ENCODE data around the gene PPP2CA. TPM values are rescaled to one million over a fixed set of nuclear protein-coding genes. Genes with fewer than 3 reads are reported as not detected.
A peak's percentile ranks its signal among the peaks of the same experiment; 100 is the strongest.

Gene PPP2CA
- total RNA-seq, 4 donors from 2014 or later: 30.4 to 198 (median 147) TPM

DNA sequence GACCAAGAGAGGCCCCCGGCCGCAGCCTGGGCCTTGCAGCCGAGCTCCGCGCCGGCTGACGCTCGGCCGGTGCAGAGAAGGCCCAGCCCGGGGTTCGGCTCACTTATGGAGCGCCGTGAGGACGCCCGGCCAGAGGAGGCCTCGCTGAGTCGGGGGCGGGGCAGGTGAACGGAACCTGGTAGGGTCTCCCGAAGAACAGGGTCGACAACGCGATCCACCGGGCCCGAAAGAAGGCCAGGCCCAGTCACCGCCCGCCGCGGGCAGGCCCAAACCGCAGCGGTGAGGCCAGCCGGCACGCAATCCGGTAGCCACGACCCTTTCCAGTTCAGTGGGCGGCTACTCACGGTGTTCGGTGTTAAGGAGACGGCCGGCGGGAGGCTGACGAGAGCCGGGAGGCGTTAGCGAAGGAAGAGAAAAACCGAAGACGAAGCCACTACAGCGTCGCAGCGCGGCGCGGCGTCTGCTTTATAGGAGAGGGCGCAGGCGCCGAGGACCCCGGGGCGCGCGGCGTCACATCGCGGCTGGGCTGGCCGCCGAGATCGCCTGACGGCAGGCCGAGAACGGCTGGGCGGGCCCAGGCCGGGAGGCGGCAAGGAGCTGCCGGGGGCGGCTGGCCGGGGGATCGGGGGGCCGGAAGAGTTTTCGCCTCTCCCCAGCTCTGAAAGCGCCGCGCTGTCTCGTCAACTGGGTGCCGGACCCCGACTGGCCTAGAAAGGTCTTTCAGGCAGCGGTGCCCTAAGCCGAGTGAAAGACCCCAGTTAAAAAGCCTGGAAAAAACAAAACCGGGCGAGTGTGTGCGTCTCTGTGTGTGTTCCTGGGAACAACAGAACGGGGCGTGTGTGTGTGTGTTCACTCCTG lies 49.1 kb downstream of the PPP2CA start, which contains the start of gene SKP1:
Gene SKP1, minus strand, starts transcription at position 440 of the 858 bp plus-strand sequence. CDS start 2,928 bp downstream, outside the sequence.
- WGBS, 2 donors (ENCODE audit: low coverage in 1 of 2): 1% methylated on average over 77 of the region's 92 CpGs; no CpG with 5 or more reads in 1 of the 2 donors
- Histone ChIP-seq H3K9me3 (no peaks in the 10 kb centered on the region), H3K4me1 (peaks cover 14 to 51% (median 33%) of the 10 kb centered on the region in 4 donors), H3K27me3 (no peaks in the 10 kb centered on the region), H3K4me3 (peak within 1 kb of the TSS; percentile 68 to 96 (median 78)), H3K27ac (peak within 1 kb of the TSS; percentile 95 to 99 (median 98)), H3K36me3 (peaks cover 0 to 11% (median 0%) of the 10 kb centered on the region in 4 donors)
- intact Hi-C loops (cut with DNase I; ENCODE audit: low total_unique reads) (no loop called here), in situ Hi-C loops (cut with MboI; ENCODE audit: low pct_ligation_motif_present in 1 of 4, low pct_unique_long_range_greater_than_20kb in 1 of 4, low sequenced_read_pairs in 3 of 4) (loop anchor here in 2 of 4 donors (25.0 kb wide), 2 partner anchors 386 to 411 kb away; no protein-coding TSS in a partner anchor)
- TF ChIP-seq EP300 (IDR thresholded peaks at IDR 0.05; ENCODE audit: low read depth): no peak
- TF ChIP-seq, protein P1, sequence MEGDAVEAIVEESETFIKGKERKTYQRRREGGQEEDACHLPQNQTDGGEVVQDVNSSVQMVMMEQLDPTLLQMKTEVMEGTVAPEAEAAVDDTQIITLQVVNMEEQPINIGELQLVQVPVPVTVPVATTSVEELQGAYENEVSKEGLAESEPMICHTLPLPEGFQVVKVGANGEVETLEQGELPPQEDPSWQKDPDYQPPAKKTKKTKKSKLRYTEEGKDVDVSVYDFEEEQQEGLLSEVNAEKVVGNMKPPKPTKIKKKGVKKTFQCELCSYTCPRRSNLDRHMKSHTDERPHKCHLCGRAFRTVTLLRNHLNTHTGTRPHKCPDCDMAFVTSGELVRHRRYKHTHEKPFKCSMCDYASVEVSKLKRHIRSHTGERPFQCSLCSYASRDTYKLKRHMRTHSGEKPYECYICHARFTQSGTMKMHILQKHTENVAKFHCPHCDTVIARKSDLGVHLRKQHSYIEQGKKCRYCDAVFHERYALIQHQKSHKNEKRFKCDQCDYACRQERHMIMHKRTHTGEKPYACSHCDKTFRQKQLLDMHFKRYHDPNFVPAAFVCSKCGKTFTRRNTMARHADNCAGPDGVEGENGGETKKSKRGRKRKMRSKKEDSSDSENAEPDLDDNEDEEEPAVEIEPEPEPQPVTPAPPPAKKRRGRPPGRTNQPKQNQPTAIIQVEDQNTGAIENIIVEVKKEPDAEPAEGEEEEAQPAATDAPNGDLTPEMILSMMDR (IDR thresholded peaks at IDR 0.05): no peak
- TF ChIP-seq POLR2A (IDR thresholded peaks at IDR 0.05): peak; percentile 100
- peak; percentile 98 to 100 (median 100) for TF ChIP-seq POLR2AphosphoS5 (IDR thresholded peaks at IDR 0.05)
- DNase-seq: peak; percentile 87

DNA sequence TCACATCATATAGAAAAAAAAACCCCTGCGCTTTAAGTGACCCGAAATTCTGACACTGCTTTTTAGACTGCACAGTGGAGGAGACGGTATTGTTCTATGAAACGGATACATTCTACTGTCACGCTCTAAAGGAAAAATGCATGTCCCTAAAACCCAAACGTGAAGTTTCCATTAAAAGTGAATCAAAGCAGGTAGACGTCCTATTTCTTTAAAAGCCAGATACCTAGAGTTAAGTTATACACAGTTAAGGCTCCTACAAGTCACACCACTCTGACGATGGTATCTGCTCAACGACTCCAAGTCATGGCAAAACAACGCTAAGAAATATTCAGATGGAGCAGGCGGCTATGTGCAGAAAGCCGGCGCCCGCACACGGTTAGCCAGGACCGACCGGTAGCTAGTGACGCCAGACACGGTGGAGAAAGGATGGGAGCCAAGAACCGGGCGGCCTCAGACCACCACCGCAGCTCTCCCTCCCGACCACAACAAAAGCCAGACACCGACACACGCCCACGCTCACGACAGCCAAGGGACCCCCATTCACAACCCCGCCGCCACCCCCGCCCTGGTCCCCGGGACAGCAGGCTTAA lies 49.9 kb downstream of the PPP2CA start:
- Histone ChIP-seq H3K9me3 (no peaks in the 10 kb centered on the region), H3K27me3 (no peaks in the 10 kb centered on the region), H3K27ac (peak overlapping the region; percentile 95 to 99 (median 98)), H3K36me3 (peaks cover 0 to 17% (median 0%) of the 10 kb centered on the region in 4 donors), H3K4me1 (peaks cover 14 to 54% (median 34%) of the 10 kb centered on the region in 4 donors), H3K4me3 (peak overlapping the region; percentile 68 to 96 (median 78))
- intact Hi-C loops (cut with DNase I; ENCODE audit: low total_unique reads) (no loop called here), in situ Hi-C loops (cut with MboI; ENCODE audit: low pct_ligation_motif_present in 1 of 4, low pct_unique_long_range_greater_than_20kb in 1 of 4, low sequenced_read_pairs in 3 of 4) (loop anchor here in 2 of 4 donors (25.0 kb wide), 2 partner anchors 386 to 411 kb away; no protein-coding TSS in a partner anchor)
- 0 to 1% methylated on average over 7 to 31 of the region's 31 CpGs for WGBS, 2 donors (ENCODE audit: low coverage in 1 of 2)
- TF ChIP-seq POLR2AphosphoS5 (IDR thresholded peaks at IDR 0.05): no peak
- TF ChIP-seq, protein P1 (IDR thresholded peaks at IDR 0.05): no peak
- DNase-seq: no peak

DNA sequence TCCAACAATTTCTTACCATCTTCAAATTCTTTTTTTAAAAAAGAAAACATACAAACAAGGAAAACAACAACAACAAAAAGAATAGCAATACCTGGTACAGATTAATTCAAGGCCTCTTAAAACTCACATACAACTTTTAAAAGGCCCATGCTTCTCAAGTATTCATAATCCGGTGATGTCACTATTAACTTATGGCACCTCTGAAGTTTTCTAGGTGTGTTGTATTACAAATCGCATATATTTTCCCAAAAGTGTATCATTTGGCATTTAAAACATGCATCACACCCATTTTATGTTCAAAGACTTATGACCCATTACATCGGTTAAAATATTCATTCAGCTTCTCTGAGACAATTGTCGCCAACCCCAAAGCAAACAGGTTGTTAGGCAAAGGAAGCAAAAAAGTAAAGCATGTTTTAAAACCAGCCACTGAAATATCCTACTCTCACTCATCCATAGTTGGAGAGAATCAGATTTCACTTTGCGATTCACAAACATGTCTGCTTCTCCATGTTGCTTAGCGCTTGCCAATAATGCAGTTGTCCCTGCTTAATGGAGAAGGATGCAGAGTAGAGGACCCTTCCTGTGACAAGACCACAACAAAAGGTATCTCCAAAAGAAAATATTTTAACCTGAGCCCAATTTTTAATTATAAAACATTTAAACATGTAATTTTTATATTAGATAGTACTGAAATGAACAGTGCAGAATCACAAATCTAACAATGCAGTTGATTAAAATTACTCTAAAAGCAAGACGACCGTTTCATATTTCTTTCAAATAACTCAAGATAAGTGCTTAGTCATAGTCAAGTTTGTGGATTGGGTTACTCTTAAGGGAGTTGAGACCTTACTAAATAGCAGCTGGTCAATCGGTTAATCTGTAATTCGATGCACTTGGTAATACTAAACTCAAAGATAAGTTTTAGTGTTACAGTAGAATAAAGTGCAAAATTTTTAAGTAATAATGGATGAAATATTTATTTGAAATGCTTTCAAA lies 50.7 kb downstream of the PPP2CA start:
- in situ Hi-C loops (cut with MboI; ENCODE audit: low pct_ligation_motif_present in 1 of 4, low pct_unique_long_range_greater_than_20kb in 1 of 4, low sequenced_read_pairs in 3 of 4) (loop anchor here in 2 of 4 donors (25.0 kb wide), 2 partner anchors 387 to 412 kb away; no protein-coding TSS in a partner anchor), intact Hi-C loops (cut with DNase I; ENCODE audit: low total_unique reads) (no loop called here)
- peaks cover 14 to 54% (median 34%) of the 10 kb centered on the region in 4 donors for H3K4me1 ChIP-seq
- TF ChIP-seq POLR2A (IDR thresholded peaks at IDR 0.05) (no peak), EP300 (IDR thresholded peaks at IDR 0.05; ENCODE audit: low read depth) (no peak)
- TF ChIP-seq, protein P1 (IDR thresholded peaks at IDR 0.05): no peak
- no peaks in the 10 kb centered on the region for H3K9me3 ChIP-seq
- peak overlapping the region; percentile 95 to 99 (median 98) for H3K27ac ChIP-seq
- peaks cover 0 to 26% (median 3%) of the 10 kb centered on the region in 4 donors for H3K36me3 ChIP-seq
- 14% methylated on average over 10 of the region's 10 CpGs for WGBS, 2 donors (ENCODE audit: low coverage in 1 of 2)
- H3K27me3 ChIP-seq: no peaks in the 10 kb centered on the region
- DNase-seq: no peak
- H3K4me3 ChIP-seq: peak overlapping the region; percentile 68 to 96 (median 78)
